Cardiac fibroblast (primary cell): ENCODE results near the gene KCNQ1.

ENCODE experiments used
- DNase-seq, 2 donors: peaks; one replicate each; pipeline versions ENCODE4 v3.0.0 to v3.0.0-alpha.2; 2010; ENCODE audit warnings: low read depth in 2 of 2
- H3K4me3 ChIP-seq, 2 donors: replicated peaks in 1 of 2; 1 replicate in 1 of 2; 2 replicates in 1 of 2; pipeline ENCODE4 v1.5.1; 2011; ENCODE audit warnings: low read depth in 2 of 2, low read length in 2 of 2, mild to moderate bottlenecking in 2 of 2, moderate library complexity in 1 of 2
- TF ChIP-seq, protein P1 (sequence below): IDR thresholded peaks from one replicate; pipeline ENCODE4 v1.5.1; 2011; ENCODE audit warnings: low read depth, mild to moderate bottlenecking, low read length, inconsistent platforms

The KCNQ1 gene

DNA sequence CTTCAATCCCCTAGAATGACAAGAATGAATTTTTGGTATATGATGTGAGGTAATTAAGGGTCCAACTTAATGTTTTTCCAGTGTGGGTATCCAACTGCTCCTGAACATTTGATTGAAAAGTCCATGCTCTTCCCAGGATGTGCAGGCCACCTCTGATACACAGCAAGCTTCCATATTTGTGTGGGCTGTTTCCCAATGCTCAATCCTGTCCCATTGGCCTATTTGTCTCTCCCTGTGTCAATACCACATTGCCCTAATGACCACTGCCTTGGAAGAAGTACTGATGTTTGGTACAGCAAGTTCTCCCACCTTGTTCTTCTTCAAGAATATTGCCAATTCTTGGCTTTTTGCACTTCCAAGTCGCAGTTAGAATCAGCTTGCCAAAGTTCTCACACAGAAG, 212.1 kb downstream of the KCNQ1 start:
- TF ChIP-seq, protein P1, sequence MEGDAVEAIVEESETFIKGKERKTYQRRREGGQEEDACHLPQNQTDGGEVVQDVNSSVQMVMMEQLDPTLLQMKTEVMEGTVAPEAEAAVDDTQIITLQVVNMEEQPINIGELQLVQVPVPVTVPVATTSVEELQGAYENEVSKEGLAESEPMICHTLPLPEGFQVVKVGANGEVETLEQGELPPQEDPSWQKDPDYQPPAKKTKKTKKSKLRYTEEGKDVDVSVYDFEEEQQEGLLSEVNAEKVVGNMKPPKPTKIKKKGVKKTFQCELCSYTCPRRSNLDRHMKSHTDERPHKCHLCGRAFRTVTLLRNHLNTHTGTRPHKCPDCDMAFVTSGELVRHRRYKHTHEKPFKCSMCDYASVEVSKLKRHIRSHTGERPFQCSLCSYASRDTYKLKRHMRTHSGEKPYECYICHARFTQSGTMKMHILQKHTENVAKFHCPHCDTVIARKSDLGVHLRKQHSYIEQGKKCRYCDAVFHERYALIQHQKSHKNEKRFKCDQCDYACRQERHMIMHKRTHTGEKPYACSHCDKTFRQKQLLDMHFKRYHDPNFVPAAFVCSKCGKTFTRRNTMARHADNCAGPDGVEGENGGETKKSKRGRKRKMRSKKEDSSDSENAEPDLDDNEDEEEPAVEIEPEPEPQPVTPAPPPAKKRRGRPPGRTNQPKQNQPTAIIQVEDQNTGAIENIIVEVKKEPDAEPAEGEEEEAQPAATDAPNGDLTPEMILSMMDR, result no peak
- DNase-seq, result no peak
- no peak overlapping the region for H3K4me3 ChIP-seq

DNA sequence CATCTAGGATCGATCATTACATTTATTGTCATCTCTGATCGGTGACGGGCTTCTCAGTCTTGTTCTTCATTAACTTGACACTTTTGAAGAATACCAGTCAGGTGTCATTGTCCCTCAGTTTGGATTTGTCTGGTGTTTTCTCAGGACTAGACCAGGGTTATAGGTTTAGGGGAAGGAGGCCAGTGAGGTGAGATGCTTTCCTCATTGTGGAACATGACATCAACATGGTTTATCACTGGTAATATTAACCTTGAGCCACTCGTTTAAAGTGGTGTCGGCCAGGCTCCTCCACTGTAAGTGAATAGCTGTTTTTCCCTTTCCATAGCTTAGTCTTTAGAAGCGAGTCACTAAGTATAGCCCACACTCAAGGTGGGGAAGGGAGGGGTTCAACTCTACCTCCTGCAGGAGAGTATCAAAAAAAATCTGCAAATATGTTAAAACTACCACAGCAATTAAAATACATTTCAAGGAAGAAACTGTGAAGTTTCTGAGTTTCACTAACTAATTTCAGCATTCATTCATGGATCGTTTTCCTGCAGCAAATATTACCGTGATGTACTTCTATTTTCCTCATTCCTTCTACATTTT, 213.0 kb downstream of the KCNQ1 start:
- no peak for DNase-seq
- no peak overlapping the region for H3K4me3 ChIP-seq
- TF ChIP-seq, protein P1, result no peak

DNA sequence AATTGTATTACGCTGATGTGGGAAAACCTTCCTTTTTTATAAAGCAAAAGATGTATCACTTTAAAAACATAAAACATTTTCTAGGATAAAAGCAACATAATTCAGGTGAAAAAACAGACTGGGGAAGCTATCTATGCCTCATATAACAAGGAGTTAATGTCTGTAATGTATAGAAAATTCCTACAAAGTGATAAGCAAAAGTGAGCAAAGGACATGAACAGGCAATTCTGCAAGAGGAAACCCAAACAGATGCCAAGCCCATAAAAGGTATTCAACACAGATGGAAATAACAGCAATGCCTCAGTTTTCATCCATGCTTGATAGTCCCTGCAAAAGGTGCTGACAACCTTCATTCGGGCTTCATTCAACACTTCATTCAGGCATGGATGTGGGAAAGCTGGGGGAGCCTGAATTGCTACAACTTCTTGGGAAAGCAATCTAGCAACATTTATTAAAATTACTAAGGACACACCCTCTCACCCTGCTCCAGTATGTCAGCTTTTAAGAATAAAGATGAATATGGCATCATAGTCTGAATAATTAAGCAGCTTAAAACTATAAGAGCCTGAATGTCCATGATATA, 215.6 kb downstream of the KCNQ1 start:
- TF ChIP-seq, protein P1, result no peak
- no peak for DNase-seq
- no peak overlapping the region for H3K4me3 ChIP-seq

DNA sequence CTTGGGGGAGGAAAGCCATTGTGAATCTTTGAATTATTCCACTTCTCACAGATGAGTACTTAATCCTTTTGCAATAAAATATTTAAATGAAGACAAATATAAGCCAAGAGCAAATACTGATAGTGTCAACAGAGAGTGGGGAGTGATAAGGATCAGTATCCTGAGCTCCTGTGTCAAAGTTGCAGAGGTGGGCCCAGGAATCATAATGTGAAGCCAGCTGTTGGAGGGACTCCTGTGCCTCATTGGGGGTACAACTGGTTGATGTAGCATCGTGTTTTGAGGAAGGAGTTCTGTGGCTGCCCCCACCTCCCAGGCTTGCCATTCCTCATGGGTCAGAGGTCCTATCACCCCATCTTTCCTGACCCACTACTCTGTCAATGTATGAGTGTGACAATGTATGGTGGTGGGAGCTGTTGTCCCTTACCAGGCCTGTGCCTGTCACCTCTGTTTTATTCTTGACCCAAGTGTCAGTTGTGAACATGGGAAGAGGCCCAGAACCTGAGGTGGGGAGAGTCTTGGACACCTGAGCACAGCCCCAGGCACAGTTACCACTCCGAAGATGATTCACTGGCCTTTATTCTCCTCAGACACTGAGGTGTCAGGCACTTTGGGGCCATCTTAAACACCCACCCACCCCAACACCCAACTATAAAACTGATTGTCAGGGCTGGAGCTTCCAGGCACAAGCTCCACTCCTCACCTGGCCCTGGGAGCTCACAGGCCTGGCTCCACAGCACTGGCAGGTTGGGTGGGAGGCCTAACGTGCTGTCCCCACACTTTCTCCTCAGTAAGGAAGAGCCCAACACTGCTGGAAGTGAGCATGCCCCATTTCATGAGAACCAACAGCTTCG, 216.6 kb downstream of the KCNQ1 start:
- TF ChIP-seq, protein P1, result no peak
- no peak overlapping the region for H3K4me3 ChIP-seq
- DNase-seq, result no peak

- no peak overlapping the region for H3K4me3 ChIP-seq
- DNase-seq, result no peak
- TF ChIP-seq, protein P1, result no peak
These were observed 217.2 kb downstream of the KCNQ1 start for GRCh38 chr11:2662024-2662312.

GRCh38 chr11:2662430-2663299, 217.9 kb downstream of the KCNQ1 start:
- no peak for DNase-seq

More at GRCh38 chr11:2662430-2663299, 217.9 kb downstream of the KCNQ1 start:
- TF ChIP-seq, protein P1, result no peak
- no peak overlapping the region for H3K4me3 ChIP-seq
